ENCODE measurements around the gene CENPP. TPM values are rescaled to one million over a fixed set of nuclear protein-coding genes. Genes with fewer than 3 reads are reported as not detected.

CENPP gene
- total RNA-seq, 1 experiment from 2014 or later = 4.2 TPM

DNA sequence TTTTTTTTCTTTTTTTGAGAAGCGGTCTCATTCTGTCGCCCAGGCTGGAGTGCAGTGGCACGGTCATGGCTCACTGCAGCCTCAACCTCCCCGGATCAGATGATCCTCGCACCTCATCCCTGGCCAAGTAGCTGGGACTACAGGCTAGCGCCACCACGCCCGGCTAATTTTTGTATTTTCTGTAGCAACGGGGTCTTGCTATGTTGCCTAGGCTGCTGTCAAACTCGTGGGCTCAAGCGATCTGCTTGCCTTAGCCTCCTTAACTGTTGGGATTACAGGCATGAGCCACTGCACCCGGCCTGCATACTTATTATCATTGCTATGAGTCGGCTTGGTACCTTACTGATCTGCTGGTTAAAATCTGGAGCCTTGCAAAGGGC is 31.5 kb upstream of the CENPP start:
- BruUV-seq (replicated peaks) = no TSS peak
- Mint-ChIP-seq H3K9me3 (ENCODE audit: unreplicated experiment) (no peaks in the 10 kb centered on the region), H3K4me3 (ENCODE audit: unreplicated experiment) (peak overlapping the region; percentile 80), H3K27ac (ENCODE audit: low read depth, unreplicated experiment) (peak overlapping the region; percentile 96), H3K36me3 (ENCODE audit: insufficient read depth, unreplicated experiment) (peaks cover 77% of the 10 kb centered on the region), H3K4me1 (ENCODE audit: insufficient read depth, unreplicated experiment) (peaks cover 27% of the 10 kb centered on the region), H3K27me3 (ENCODE audit: insufficient read depth, unreplicated experiment) (no peaks in the 10 kb centered on the region)
- ChIA-PET POLR2A (interaction anchor here (0.7 to 1.8 kb wide), 10 partner anchors 10 to 214 kb away, joined by 3 to 12 read pairs (median 3); partner anchors contain the start of genes CENPP and NOL8), CTCF (interaction anchor here (0.7 to 1.4 kb wide), 4 partner anchors 15 to 159 kb away, joined by 3 to 5 read pairs (median 4); no protein-coding TSS in a partner anchor)
- TF ChIP-seq, protein P1, sequence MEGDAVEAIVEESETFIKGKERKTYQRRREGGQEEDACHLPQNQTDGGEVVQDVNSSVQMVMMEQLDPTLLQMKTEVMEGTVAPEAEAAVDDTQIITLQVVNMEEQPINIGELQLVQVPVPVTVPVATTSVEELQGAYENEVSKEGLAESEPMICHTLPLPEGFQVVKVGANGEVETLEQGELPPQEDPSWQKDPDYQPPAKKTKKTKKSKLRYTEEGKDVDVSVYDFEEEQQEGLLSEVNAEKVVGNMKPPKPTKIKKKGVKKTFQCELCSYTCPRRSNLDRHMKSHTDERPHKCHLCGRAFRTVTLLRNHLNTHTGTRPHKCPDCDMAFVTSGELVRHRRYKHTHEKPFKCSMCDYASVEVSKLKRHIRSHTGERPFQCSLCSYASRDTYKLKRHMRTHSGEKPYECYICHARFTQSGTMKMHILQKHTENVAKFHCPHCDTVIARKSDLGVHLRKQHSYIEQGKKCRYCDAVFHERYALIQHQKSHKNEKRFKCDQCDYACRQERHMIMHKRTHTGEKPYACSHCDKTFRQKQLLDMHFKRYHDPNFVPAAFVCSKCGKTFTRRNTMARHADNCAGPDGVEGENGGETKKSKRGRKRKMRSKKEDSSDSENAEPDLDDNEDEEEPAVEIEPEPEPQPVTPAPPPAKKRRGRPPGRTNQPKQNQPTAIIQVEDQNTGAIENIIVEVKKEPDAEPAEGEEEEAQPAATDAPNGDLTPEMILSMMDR (IDR thresholded peaks at IDR 0.05; ENCODE audit: unreplicated experiment) = no peak
- intact Hi-C loops (cut with micrococcal nuclease) = loop anchor here (5.0 kb wide), 1 partner anchor 47 kb away; no protein-coding TSS in a partner anchor
- peak; percentile 23 for DNase-seq (ENCODE audit: unreplicated experiment)

DNA sequence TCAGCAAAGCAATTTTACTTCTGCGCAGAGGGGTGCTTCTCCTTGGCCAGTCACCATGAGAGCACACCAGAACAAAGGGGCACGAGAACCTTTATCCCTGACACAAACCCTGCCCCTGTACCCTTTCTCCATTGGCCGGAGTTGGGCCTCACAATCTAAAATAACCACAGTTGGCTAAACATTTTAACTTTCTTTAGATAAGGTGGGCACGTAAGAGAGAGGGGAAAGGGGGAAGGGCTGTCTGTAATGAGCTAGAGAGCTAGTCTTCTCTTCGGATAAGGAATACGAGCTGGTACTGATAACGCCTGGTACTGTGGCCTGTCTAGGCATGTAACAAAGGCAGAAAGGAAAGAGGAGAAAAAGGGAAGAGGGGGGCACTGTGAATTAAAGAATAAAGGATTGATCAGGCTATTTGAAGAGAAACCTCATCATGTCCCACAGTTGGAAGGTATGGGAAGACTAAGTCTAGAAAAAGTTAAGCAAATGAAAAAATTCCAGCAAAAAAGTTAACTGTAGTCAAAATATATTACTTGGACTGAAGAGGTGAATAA is 30.4 kb upstream of the CENPP start:
- Mint-ChIP-seq H3K9me3 (ENCODE audit: unreplicated experiment) (no peaks in the 10 kb centered on the region), H3K27me3 (ENCODE audit: insufficient read depth, unreplicated experiment) (no peaks in the 10 kb centered on the region), H3K36me3 (ENCODE audit: insufficient read depth, unreplicated experiment) (peaks cover 77% of the 10 kb centered on the region), H3K4me1 (ENCODE audit: insufficient read depth, unreplicated experiment) (peaks cover 27% of the 10 kb centered on the region), H3K4me3 (ENCODE audit: unreplicated experiment) (no peak overlapping the region), H3K27ac (ENCODE audit: low read depth, unreplicated experiment) (peak overlapping the region; percentile 96)
- no TSS peak for BruUV-seq (replicated peaks)
- TF ChIP-seq, protein P1 (IDR thresholded peaks at IDR 0.05; ENCODE audit: unreplicated experiment) = no peak
- intact Hi-C loops (cut with micrococcal nuclease) = no loop called here
- CTCF ChIA-PET = interaction anchor here (0.8 to 1.4 kb wide), 4 partner anchors 20 to 114 kb away, joined by 3 to 5 read pairs (median 4); no protein-coding TSS in a partner anchor
- POLR2A ChIA-PET = interaction anchor here (1.0 to 1.8 kb wide), 6 partner anchors 9 to 64 kb away, joined by 3 to 12 read pairs (median 4); partner anchors contain the start of genes CENPP and NOL8
- DNase-seq (ENCODE audit: unreplicated experiment) = no peak

DNA sequence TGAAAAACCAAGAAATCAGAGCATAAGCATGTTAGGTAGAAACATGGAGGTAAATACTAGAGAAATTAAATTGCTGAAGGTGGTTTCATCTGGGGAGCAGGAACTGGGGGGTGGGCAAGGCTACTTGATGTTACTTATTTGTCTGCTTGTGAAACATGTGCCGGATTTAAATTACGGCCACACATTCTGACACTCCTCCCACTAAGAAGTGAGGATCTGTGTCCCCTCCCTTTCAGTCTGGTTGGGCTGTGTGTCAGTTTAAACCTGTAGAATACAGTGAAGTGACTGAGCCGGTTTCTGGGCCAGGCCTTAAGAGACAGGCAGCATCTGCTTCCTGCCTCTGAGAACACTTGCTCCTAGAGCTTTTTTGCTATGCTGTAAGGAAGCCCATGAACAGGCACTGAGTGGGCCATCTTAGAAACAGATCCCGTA is 29.9 kb upstream of the CENPP start:
- POLR2A ChIA-PET = interaction anchor here (1.8 kb wide), 1 partner anchor 29 kb away, joined by 4 read pairs; the partner anchor contains the start of gene NOL8
- DNase-seq (ENCODE audit: unreplicated experiment) = no peak
- Mint-ChIP-seq H3K9me3 (ENCODE audit: unreplicated experiment) (no peaks in the 10 kb centered on the region), H3K36me3 (ENCODE audit: insufficient read depth, unreplicated experiment) (peaks cover 77% of the 10 kb centered on the region), H3K27me3 (ENCODE audit: insufficient read depth, unreplicated experiment) (no peaks in the 10 kb centered on the region), H3K4me3 (ENCODE audit: unreplicated experiment) (no peak overlapping the region), H3K4me1 (ENCODE audit: insufficient read depth, unreplicated experiment) (peaks cover 25% of the 10 kb centered on the region), H3K27ac (ENCODE audit: low read depth, unreplicated experiment) (peak overlapping the region; percentile 96)
- TF ChIP-seq, protein P1 (IDR thresholded peaks at IDR 0.05; ENCODE audit: unreplicated experiment) = no peak
- BruUV-seq (replicated peaks) = no TSS peak
- intact Hi-C loops (cut with micrococcal nuclease) = no loop called here
- CTCF ChIA-PET = interaction anchor here (0.7 to 1.1 kb wide), 3 partner anchors 20 to 1375 kb away, joined by 3 to 4 read pairs (median 3); no protein-coding TSS in a partner anchor

DNA sequence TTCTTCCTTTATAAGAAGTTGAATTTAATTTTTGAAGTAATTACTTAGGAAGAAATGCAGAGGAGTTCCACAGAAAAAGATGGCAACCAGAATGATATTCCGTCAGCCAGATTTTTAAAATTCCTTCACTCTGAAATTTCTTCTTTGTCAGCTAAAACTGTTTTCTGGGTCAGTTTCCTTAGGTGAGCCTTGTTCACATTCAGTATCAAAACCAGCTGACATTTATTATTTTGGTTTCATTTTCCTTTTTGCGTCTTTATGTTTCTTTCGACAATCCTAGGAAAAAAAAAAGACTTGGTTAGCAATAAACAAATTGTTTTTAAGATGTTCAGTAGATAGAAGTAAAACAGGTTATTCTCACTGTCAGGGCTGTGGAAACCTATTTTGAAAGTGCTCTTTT is 28.1 kb upstream of the CENPP start:
- DNase-seq (ENCODE audit: unreplicated experiment) = no peak
- TF ChIP-seq, protein P1 (IDR thresholded peaks at IDR 0.05; ENCODE audit: unreplicated experiment) = no peak
- Mint-ChIP-seq H3K36me3 (ENCODE audit: insufficient read depth, unreplicated experiment) (peaks cover 80% of the 10 kb centered on the region), H3K27ac (ENCODE audit: low read depth, unreplicated experiment) (no peak overlapping the region), H3K27me3 (ENCODE audit: insufficient read depth, unreplicated experiment) (no peaks in the 10 kb centered on the region), H3K9me3 (ENCODE audit: unreplicated experiment) (no peaks in the 10 kb centered on the region), H3K4me1 (ENCODE audit: insufficient read depth, unreplicated experiment) (peaks cover 12% of the 10 kb centered on the region), H3K4me3 (ENCODE audit: unreplicated experiment) (no peak overlapping the region)
- intact Hi-C loops (cut with micrococcal nuclease) = no loop called here
- ChIA-PET CTCF (no interaction called here), POLR2A (interaction anchor here (0.6 kb wide), 1 partner anchor 8 kb away, joined by 3 read pairs; no protein-coding TSS in a partner anchor)
- no TSS peak for BruUV-seq (replicated peaks)

Data from MCF 10A (cell line).